MM.1S (cell line): ENCODE data around the gene CREBBP.

ENCODE experiments used
- EZH2 ChIP-seq: fragments of 300-600 bp; sonication (generic); optimal IDR thresholded peaks from 2 replicates; pipeline ENCODE3; 2017; ENCODE audit warnings: low read depth, mild to moderate bottlenecking, antibody characterized with exemption, low read length, mixed read lengths
- EZH2phosphoT487 ChIP-seq: fragments of 300-600 bp; sonication (generic); IDR thresholded peaks from 2 replicates; pipeline ENCODE4 v1.6.1; 2018; ENCODE audit warnings: antibody characterized with exemption, low read length
- TF ChIP-seq, protein P1 (sequence below): fragments of 300-600 bp; sonication (generic); IDR thresholded peaks from 2 replicates; pipeline ENCODE4 v1.5.1; 2016; ENCODE audit warnings: antibody characterized with exemption, low read length, mixed read lengths

DNA sequence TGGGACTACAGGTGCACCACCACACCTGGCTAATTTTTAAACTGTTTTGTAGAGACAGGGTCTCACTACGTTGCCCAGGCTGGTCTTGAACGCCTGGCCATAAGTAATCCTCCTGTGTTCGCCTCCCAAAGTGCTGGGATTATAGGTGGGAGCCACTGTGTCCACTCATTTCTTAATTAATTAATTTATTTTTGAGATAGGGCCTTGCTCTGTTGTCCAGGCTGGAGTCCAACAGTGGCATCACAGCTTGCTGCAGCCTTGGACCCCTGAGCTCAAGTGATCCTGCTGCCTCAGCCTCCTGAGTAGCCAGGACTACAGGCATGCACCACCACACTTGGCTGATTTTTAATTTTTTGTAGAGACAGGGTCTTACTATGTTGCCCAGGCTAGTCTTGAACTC lies 116.1 kb downstream of the CREBBP start:
- TF ChIP-seq, protein P1, sequence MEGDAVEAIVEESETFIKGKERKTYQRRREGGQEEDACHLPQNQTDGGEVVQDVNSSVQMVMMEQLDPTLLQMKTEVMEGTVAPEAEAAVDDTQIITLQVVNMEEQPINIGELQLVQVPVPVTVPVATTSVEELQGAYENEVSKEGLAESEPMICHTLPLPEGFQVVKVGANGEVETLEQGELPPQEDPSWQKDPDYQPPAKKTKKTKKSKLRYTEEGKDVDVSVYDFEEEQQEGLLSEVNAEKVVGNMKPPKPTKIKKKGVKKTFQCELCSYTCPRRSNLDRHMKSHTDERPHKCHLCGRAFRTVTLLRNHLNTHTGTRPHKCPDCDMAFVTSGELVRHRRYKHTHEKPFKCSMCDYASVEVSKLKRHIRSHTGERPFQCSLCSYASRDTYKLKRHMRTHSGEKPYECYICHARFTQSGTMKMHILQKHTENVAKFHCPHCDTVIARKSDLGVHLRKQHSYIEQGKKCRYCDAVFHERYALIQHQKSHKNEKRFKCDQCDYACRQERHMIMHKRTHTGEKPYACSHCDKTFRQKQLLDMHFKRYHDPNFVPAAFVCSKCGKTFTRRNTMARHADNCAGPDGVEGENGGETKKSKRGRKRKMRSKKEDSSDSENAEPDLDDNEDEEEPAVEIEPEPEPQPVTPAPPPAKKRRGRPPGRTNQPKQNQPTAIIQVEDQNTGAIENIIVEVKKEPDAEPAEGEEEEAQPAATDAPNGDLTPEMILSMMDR = no peak
- TF ChIP-seq EZH2 (no peak), EZH2phosphoT487 (no peak)
